ENCODE data around the gene OTOP3. TPM values are rescaled to one million over a fixed set of nuclear protein-coding genes. Genes with fewer than 3 reads are reported as not detected.
"Not testable (repeated sequence)": the region's sequence is repeated elsewhere in the genome, so short reads cannot be mapped to it uniquely, and the experiment has no call there.

The OTOP3 gene
- total RNA-seq, 4 donors from 2014 or later: 1.6 to 3.8 TPM; not detected in 2

DNA sequence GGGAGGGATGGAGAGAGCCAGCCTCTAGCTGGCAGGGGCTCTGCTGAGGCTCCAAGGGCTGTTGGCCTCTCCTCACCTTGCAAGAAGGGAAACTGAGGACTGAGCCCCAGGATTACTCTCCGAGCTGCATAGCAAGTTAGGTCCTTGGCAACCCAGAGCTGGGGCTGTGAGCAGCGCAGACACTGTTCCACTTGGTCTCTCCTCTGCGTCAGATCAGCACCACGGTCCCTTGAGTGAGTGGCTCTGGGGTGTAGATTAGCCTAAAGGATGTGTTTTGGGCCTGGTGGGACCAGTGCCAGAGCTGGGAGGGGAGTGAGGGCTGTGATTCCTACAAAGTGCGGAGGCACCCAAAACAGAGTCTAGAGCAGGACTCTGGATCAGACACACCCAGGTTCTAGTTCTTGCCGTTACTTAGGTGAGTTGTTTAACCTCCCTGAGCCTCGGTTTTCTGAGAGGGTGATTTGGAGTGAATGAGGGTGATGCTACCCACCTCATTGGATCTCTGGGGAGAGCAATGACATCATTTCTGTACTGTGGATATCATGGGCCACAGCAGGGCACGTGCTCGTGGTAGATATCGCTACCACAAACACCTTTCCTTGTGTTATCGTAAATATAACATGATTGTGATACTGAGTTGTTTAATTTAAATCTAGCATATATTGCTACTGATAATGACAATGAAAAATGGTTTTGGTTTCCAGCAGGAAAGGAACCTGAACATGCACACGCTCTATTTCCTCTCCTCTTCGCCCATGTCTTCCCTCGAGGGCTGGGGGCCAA lies 34.2 kb upstream of the OTOP3 start:
- DNase-seq: no peak
- no peak overlapping the region for H3K27ac ChIP-seq
- no peaks in the 10 kb centered on the region for H3K36me3 ChIP-seq
- WGBS, 2 donors (ENCODE audit: low coverage in 1 of 2): 71% methylated on average over 14 of the region's 14 CpGs; no CpG with 5 or more reads in 1 of the 2 donors
- in situ Hi-C loops (cut with MboI; ENCODE audit: low pct_ligation_motif_present in 1 of 4, low pct_unique_long_range_greater_than_20kb in 1 of 4, low sequenced_read_pairs in 3 of 4) (no loop called here), intact Hi-C loops (cut with DNase I; ENCODE audit: low total_unique reads) (no loop called here)
- H3K4me3 ChIP-seq: no peak overlapping the region
- TF ChIP-seq EP300 (IDR thresholded peaks at IDR 0.05; ENCODE audit: low read depth) (no peak), POLR2AphosphoS5 (IDR thresholded peaks at IDR 0.05) (no peak), POLR2A (IDR thresholded peaks at IDR 0.05) (no peak)
- TF ChIP-seq, protein P1, sequence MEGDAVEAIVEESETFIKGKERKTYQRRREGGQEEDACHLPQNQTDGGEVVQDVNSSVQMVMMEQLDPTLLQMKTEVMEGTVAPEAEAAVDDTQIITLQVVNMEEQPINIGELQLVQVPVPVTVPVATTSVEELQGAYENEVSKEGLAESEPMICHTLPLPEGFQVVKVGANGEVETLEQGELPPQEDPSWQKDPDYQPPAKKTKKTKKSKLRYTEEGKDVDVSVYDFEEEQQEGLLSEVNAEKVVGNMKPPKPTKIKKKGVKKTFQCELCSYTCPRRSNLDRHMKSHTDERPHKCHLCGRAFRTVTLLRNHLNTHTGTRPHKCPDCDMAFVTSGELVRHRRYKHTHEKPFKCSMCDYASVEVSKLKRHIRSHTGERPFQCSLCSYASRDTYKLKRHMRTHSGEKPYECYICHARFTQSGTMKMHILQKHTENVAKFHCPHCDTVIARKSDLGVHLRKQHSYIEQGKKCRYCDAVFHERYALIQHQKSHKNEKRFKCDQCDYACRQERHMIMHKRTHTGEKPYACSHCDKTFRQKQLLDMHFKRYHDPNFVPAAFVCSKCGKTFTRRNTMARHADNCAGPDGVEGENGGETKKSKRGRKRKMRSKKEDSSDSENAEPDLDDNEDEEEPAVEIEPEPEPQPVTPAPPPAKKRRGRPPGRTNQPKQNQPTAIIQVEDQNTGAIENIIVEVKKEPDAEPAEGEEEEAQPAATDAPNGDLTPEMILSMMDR (IDR thresholded peaks at IDR 0.05): no peak
- peaks cover 26% of the 10 kb centered on the region for H3K27me3 ChIP-seq
- no peaks in the 10 kb centered on the region for H3K4me1 ChIP-seq
- H3K9me3 ChIP-seq: no peaks in the 10 kb centered on the region

DNA sequence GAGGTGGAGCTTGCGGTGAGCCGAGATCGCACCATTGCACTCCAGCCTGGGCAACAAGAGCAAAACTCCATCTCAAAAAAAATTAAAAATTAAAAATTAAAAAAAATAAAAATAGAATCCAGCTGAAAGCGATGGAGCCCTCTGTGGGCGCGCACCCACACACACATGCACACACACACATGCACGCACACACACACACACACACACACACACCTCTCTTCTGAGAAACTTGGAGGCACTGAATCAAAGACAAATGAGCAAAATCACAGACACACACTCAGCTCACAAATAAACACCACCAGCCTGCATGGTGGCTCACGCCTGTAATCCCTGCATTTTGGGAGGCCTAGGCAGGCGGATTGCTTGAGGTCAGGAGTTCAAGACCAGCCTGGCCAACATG lies 32.7 kb upstream of the OTOP3 start:
- 80 to 93% methylated on average over 3 to 9 of the region's 9 CpGs for WGBS, 2 donors (ENCODE audit: low coverage in 1 of 2)
- peaks cover 17% of the 10 kb centered on the region for H3K27me3 ChIP-seq
- H3K9me3 ChIP-seq: no peaks in the 10 kb centered on the region
- no peak for DNase-seq
- no peaks in the 10 kb centered on the region for H3K36me3 ChIP-seq
- no peak overlapping the region for H3K27ac ChIP-seq
- in situ Hi-C loops (cut with MboI; ENCODE audit: low pct_ligation_motif_present in 1 of 4, low pct_unique_long_range_greater_than_20kb in 1 of 4, low sequenced_read_pairs in 3 of 4) (no loop called here), intact Hi-C loops (cut with DNase I; ENCODE audit: low total_unique reads) (loop anchor here (1.0 kb wide), 1 partner anchor 25 kb away; no protein-coding TSS in a partner anchor)
- TF ChIP-seq, protein P1 (IDR thresholded peaks at IDR 0.05): no peak
- TF ChIP-seq EP300 (IDR thresholded peaks at IDR 0.05; ENCODE audit: low read depth) (no peak), POLR2A (IDR thresholded peaks at IDR 0.05) (no peak)
- no peaks in the 10 kb centered on the region for H3K4me1 ChIP-seq
- no peak overlapping the region for H3K4me3 ChIP-seq

DNA sequence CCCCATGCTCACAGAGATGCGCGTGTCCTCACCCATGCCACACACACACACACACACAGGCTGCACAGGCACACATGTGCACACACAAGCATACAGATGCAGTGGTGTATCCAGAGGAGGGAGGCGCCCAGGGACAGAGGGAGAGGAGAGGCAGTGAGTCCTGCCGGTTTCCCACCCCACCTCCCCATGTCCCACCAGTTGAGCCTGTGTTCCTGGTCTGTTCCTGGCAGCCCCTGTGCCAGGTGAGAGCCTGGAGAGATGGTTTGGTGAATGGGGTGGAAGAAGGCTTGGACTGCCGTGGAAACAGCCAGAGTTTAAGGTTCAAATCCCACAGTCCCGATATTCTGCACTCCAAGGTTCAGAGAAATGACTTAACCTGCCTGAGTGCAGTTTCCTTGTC lies 32.0 kb upstream of the OTOP3 start:
- no peak for DNase-seq
- H3K36me3 ChIP-seq: no peaks in the 10 kb centered on the region
- in situ Hi-C loops (cut with MboI; ENCODE audit: low pct_ligation_motif_present in 1 of 4, low pct_unique_long_range_greater_than_20kb in 1 of 4, low sequenced_read_pairs in 3 of 4): no loop called here
- no peaks in the 10 kb centered on the region for H3K4me1 ChIP-seq
- H3K4me3 ChIP-seq: no peak overlapping the region
- 49% methylated on average over 6 of the region's 6 CpGs; no CpG with 5 or more reads in 1 of the 2 donors for WGBS, 2 donors (ENCODE audit: low coverage in 1 of 2)
- no peak overlapping the region for H3K27ac ChIP-seq
- no peaks in the 10 kb centered on the region for H3K9me3 ChIP-seq
- intact Hi-C loops (cut with DNase I; ENCODE audit: low total_unique reads): loop anchor here (1.0 kb wide), 1 partner anchor 25 kb away; no protein-coding TSS in a partner anchor
- peaks cover 17% of the 10 kb centered on the region for H3K27me3 ChIP-seq
- TF ChIP-seq POLR2AphosphoS5 (IDR thresholded peaks at IDR 0.05) (no peak), POLR2A (IDR thresholded peaks at IDR 0.05) (no peak), EP300 (IDR thresholded peaks at IDR 0.05; ENCODE audit: low read depth) (no peak)
- TF ChIP-seq, protein P1 (IDR thresholded peaks at IDR 0.05): no peak

DNA sequence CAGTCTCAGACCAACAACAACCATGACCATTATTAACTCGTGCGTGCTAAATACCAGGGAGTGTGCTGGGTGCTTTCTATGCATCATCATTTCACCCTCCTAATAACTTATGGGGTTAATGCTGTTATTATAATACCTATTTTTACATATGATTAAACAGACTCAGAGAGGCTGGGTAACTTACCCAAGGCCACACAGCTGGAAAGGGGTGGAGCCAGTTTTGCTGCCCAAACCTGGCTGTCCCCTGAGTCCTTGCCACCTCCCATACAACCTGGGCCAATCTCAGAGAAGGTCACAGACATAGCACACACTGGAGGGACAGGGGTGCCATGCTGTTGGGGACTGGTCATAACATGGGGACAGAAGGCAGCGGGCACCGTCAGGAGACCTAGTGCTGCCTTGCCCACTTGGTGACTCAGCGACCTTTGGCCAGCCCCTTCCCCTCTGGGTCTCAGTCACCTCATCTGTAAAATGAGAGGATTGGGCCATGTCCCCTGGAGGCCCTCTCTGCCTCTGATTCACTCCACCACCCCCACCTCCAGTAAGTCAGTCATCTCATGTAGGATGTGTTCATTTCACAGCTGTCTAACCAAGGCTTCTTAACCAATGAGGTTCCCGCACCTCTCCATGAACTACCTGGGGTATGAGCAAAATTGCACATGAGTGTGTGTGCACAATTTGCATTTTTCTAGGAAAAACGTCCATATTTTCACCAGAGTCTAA lies 30.9 kb upstream of the OTOP3 start:
- H3K27ac ChIP-seq: no peak overlapping the region
- intact Hi-C loops (cut with DNase I; ENCODE audit: low total_unique reads): no loop called here
- no peak overlapping the region for H3K4me3 ChIP-seq
- peaks cover 17% of the 10 kb centered on the region for H3K27me3 ChIP-seq
- H3K36me3 ChIP-seq: no peaks in the 10 kb centered on the region
- in situ Hi-C loops (cut with MboI; ENCODE audit: low pct_ligation_motif_present in 1 of 4, low pct_unique_long_range_greater_than_20kb in 1 of 4, low sequenced_read_pairs in 3 of 4): no loop called here
- WGBS, 2 donors (ENCODE audit: low coverage in 1 of 2): 63 to 79% methylated on average over 3 to 7 of the region's 7 CpGs
- no peak for DNase-seq
- no peaks in the 10 kb centered on the region for H3K9me3 ChIP-seq
- no peaks in the 10 kb centered on the region for H3K4me1 ChIP-seq
- TF ChIP-seq EP300 (IDR thresholded peaks at IDR 0.05; ENCODE audit: low read depth): no peak
- no peak for TF ChIP-seq POLR2A (IDR thresholded peaks at IDR 0.05)
- no peak for TF ChIP-seq POLR2AphosphoS5 (IDR thresholded peaks at IDR 0.05)
- TF ChIP-seq, protein P1 (IDR thresholded peaks at IDR 0.05): no peak

DNA sequence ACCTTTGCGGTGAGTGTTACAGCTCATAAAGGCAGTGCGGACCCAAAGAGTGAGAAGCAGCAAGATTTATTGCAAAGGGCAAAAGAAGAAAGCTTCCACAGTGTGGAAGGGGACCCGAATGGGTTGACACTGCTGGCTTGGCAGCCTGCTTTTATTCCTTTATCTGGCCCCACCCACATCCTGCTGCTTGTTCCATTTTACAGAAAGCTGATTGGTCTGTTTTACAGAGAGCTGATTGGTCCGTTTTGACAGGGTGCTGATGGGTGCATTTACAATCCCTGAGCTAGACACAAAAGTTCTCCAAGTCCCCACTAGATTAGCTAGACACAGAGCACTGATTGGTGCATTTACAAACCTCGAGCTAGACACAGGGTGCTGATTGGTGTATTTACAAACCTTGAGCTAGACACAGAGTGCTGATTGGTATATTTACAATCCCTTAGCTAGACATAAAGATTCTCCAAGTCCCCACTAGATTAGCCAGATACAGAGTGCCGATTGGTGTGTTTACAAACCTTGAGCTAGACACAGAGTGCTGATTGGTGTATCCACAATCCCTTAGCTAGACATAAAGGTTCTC lies 29.4 kb upstream of the OTOP3 start:
- WGBS, 2 donors (ENCODE audit: low coverage in 1 of 2): 63 to 66% methylated on average over 3 to 6 of the region's 6 CpGs
- peaks cover 15% of the 10 kb centered on the region for H3K27me3 ChIP-seq
- H3K27ac ChIP-seq; H3K9me3 ChIP-seq; H3K36me3 ChIP-seq; DNase-seq; H3K4me1 ChIP-seq; in situ Hi-C loops (cut with MboI; ENCODE audit: low pct_ligation_motif_present in 1 of 4, low pct_unique_long_range_greater_than_20kb in 1 of 4, low sequenced_read_pairs in 3 of 4); intact Hi-C loops (cut with DNase I; ENCODE audit: low total_unique reads); H3K4me3 ChIP-seq: not testable (repeated sequence)
